ENCODE results near the gene BCAS1. TPM values are rescaled to one million over a fixed set of nuclear protein-coding genes. Genes with fewer than 3 reads are reported as not detected.

BCAS1 gene
- total and polyA plus RNA-seq, 10 donors, result 0.23 to 1.3 (median 0.55) TPM; not detected in 2

- no peak overlapping the region for H3K27ac ChIP-seq
- peaks cover 0 to 17% (median 3%) of the 10 kb centered on the region in 8 donors for H3K9me3 ChIP-seq
- no peaks in the 10 kb centered on the region for H3K36me3 ChIP-seq
- intact Hi-C loops (cut with DNase I; ENCODE audit: low total_unique reads), result no loop called here
- H3K4me1 ChIP-seq, result no peaks in the 10 kb centered on the region
- TF ChIP-seq POLR2AphosphoS5 (IDR thresholded peaks at IDR 0.05), result no peak
- no peak for TF ChIP-seq CTCF (IDR thresholded peaks at IDR 0.05 in 8 of 11, conservative IDR thresholded peaks at IDR 0.05 in 3 of 11)
- TF ChIP-seq POLR2A (IDR thresholded peaks at IDR 0.05), result no peak
- 83 to 92% (median 85%) methylated on average over 2 of the region's 2 CpGs for WGBS, 5 donors
- no peak overlapping the region for H3K4me3 ChIP-seq
- H3K27me3 ChIP-seq (replicated peaks in 1 of 7), result no peaks in the 10 kb centered on the region
- DNase-seq, result no peak
Observed at GRCh38 chr20:54047048-54047447, 23.3 kb downstream of the BCAS1 start.

- TF ChIP-seq CTCF (IDR thresholded peaks at IDR 0.05 in 8 of 11, conservative IDR thresholded peaks at IDR 0.05 in 3 of 11) (no peak), POLR2A (IDR thresholded peaks at IDR 0.05) (no peak), POLR2AphosphoS5 (IDR thresholded peaks at IDR 0.05) (no peak)
- Histone ChIP-seq H3K27me3 (replicated peaks in 1 of 7) (peaks cover 0 to 2% (median 0%) of the 10 kb centered on the region in 7 donors), H3K27ac (no peak overlapping the region), H3K4me3 (no peak overlapping the region), H3K36me3 (no peaks in the 10 kb centered on the region), H3K4me1 (no peaks in the 10 kb centered on the region), H3K9me3 (peaks cover 0 to 17% (median 3%) of the 10 kb centered on the region in 8 donors)
- DNase-seq, result no peak
- intact Hi-C loops (cut with DNase I; ENCODE audit: low total_unique reads), result no loop called here
Observed at GRCh38 chr20:54044156-54044555, 26.2 kb downstream of the BCAS1 start.

GRCh38 chr20:54043076-54043967, 27.1 kb downstream of the BCAS1 start:
- 67 to 80% (median 74%) methylated on average over 9 of the region's 9 CpGs for WGBS, 5 donors
- TF ChIP-seq CTCF (IDR thresholded peaks at IDR 0.05 in 8 of 11, conservative IDR thresholded peaks at IDR 0.05 in 3 of 11), result no peak
- no peak for TF ChIP-seq POLR2AphosphoS5 (IDR thresholded peaks at IDR 0.05)
- no peak for TF ChIP-seq POLR2A (IDR thresholded peaks at IDR 0.05)
- Histone ChIP-seq H3K36me3 (no peaks in the 10 kb centered on the region), H3K4me3 (no peak overlapping the region), H3K4me1 (no peaks in the 10 kb centered on the region), H3K27me3 (replicated peaks in 1 of 7) (peaks cover 0 to 3% (median 0%) of the 10 kb centered on the region in 7 donors), H3K9me3 (peaks cover 0 to 17% (median 3%) of the 10 kb centered on the region in 8 donors), H3K27ac (no peak overlapping the region)
- DNase-seq, result no peak
- intact Hi-C loops (cut with DNase I; ENCODE audit: low total_unique reads), result no loop called here

GRCh38 chr20:54042021-54042420, 28.4 kb downstream of the BCAS1 start:
- H3K27me3 ChIP-seq (replicated peaks in 1 of 7), result peaks cover 0 to 3% (median 0%) of the 10 kb centered on the region in 7 donors
- H3K4me3 ChIP-seq, result no peak overlapping the region
- intact Hi-C loops (cut with DNase I; ENCODE audit: low total_unique reads), result no loop called here
- no peak for DNase-seq
- WGBS, 5 donors, result 68 to 83% (median 75%) methylated on average over 4 of the region's 4 CpGs
- H3K27ac ChIP-seq, result no peak overlapping the region
- TF ChIP-seq CTCF (IDR thresholded peaks at IDR 0.05 in 8 of 11, conservative IDR thresholded peaks at IDR 0.05 in 3 of 11), result no peak
- no peak for TF ChIP-seq POLR2AphosphoS5 (IDR thresholded peaks at IDR 0.05)
- no peak for TF ChIP-seq POLR2A (IDR thresholded peaks at IDR 0.05)
- no peaks in the 10 kb centered on the region for H3K4me1 ChIP-seq
- no peaks in the 10 kb centered on the region for H3K36me3 ChIP-seq
- H3K9me3 ChIP-seq, result peaks cover 0 to 6% (median 0%) of the 10 kb centered on the region in 8 donors
